Measurements from ENCODE around the gene PTTG1.

DNA sequence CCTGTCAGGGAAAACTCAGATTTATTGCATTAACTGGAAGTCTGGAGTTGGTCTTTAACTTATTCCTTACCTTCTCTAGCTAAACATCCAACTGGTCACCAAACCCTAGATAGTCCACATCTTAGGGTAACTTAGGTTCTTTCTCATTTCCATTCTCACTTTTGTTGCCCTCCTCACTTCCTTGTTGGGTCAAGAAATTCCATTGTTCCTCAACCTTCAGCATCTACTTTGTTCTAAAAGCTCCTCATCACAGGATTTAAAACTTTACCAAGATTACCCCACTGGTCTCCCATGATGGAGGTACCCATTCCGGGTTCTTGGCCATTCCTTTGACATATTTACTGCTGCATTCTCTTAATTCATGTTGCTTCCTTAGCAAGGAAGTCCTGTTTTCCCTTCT lies 32.1 kb downstream of the PTTG1 start:
- TF ChIP-seq, protein P1, sequence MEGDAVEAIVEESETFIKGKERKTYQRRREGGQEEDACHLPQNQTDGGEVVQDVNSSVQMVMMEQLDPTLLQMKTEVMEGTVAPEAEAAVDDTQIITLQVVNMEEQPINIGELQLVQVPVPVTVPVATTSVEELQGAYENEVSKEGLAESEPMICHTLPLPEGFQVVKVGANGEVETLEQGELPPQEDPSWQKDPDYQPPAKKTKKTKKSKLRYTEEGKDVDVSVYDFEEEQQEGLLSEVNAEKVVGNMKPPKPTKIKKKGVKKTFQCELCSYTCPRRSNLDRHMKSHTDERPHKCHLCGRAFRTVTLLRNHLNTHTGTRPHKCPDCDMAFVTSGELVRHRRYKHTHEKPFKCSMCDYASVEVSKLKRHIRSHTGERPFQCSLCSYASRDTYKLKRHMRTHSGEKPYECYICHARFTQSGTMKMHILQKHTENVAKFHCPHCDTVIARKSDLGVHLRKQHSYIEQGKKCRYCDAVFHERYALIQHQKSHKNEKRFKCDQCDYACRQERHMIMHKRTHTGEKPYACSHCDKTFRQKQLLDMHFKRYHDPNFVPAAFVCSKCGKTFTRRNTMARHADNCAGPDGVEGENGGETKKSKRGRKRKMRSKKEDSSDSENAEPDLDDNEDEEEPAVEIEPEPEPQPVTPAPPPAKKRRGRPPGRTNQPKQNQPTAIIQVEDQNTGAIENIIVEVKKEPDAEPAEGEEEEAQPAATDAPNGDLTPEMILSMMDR (IDR thresholded peaks at IDR 0.05): no peak
- no peak for TF ChIP-seq POLR2A (IDR thresholded peaks at IDR 0.05)

Data from breast epithelium (tissue), 3 donors.